Testis (tissue), 2 donors: Measurements from ENCODE around the gene PTPRQ.

Experiments used
- CTCF ChIP-seq, 3 experiments: fragments of 450-650 bp in 2 of 3; fragments of 200-600 bp in 1 of 3; sonication (generic) in 1 of 3; IDR thresholded peaks; one replicate each; pipeline ENCODE4 v1.5.1; 2016 to 2019; ENCODE audit warnings: antibody characterized with exemption in 3 of 3, mild to moderate bottlenecking in 2 of 3, moderate library complexity in 1 of 3
- POLR2A ChIP-seq: fragments of 450-650 bp; IDR thresholded peaks from one replicate; pipeline ENCODE4 v1.6.1; 2017; ENCODE audit warnings: antibody characterized with exemption, mild to moderate bottlenecking, moderate library complexity

DNA sequence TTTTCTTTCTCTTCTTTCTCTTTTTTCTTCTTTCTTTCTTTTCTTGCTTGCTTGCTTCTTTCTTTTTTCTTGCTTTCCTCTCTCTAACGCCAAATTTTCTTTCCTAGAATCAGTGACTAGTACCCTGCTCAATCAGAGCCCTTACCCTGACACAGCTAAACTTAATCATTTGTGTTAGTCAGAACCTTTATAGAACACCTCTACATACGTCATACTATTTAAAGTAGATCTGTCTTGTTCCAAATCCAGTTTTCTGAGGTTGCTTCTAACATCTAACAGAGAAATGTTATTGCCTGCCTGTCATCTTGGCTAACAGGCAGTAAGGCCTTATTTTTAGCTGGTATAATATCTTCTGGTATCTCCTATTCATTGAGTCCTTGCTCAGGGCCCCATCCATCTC lies 197.9 kb downstream of the PTPRQ start:
- TF ChIP-seq CTCF (IDR thresholded peaks at IDR 0.05) (no peak), POLR2A (no peak)
